ENCODE measurements around the gene SCAF1.
"Not testable (repeated sequence)": the region's sequence is repeated elsewhere in the genome, so short reads cannot be mapped to it uniquely, and the experiment has no call there.

The SCAF1 gene

GRCh38 chr19:49616945-49617344 is 25.1 kb upstream of the SCAF1 start:
- no peak for DNase-seq

GRCh38 chr19:49617860-49618259 is 24.1 kb upstream of the SCAF1 start:
- not testable (repeated sequence) for DNase-seq

GRCh38 chr19:49624967-49625910 is 16.8 kb upstream of the SCAF1 start:
- DNase-seq, result no peak

GRCh38 chr19:49626226-49626625 is 15.8 kb upstream of the SCAF1 start:
- no peak for DNase-seq

GRCh38 chr19:49629659-49630058 is 12.3 kb upstream of the SCAF1 start:
- DNase-seq, result no peak

GRCh38 chr19:49631014-49631588 is 10.9 kb upstream of the SCAF1 start:
- no peak for DNase-seq

- no peak for DNase-seq
Observed at GRCh38 chr19:49631610-49632192, 10.3 kb upstream of the SCAF1 start.

- no peak for DNase-seq
Observed at GRCh38 chr19:49632576-49632975, 9.4 kb upstream of the SCAF1 start.

- DNase-seq, result not testable (repeated sequence)
Observed at GRCh38 chr19:49633273-49633672, 8.7 kb upstream of the SCAF1 start.

- DNase-seq, result no peak
Observed at GRCh38 chr19:49635530-49636232, 6.3 kb upstream of the SCAF1 start.

GRCh38 chr19:49636233-49636932 is 5.6 kb upstream of the SCAF1 start:
- no peak for DNase-seq

GRCh38 chr19:49637821-49638738 is 3.9 kb upstream of the SCAF1 start:
- peak; percentile 59 for DNase-seq

- no peak for DNase-seq
Observed at GRCh38 chr19:49639401-49640112, 2.5 kb upstream of the SCAF1 start.

GRCh38 chr19:49640113-49640898 is 1.7 kb upstream of the SCAF1 start, which contains the start of gene RRAS:
Gene RRAS, minus strand, starts transcription at chr19:49640143. Its CDS starts 45 bp downstream, at chr19:49640098.
- DNase-seq, result peak; percentile 100

GRCh38 chr19:49642492-49643035 is 555 bp downstream of the SCAF1 start:
- DNase-seq, result peak; percentile 25

- peak; percentile 63 for DNase-seq
Observed at GRCh38 chr19:49643466-49643865, 1.5 kb downstream of the SCAF1 start.

GRCh38 chr19:49645592-49645991 is 3.6 kb downstream of the SCAF1 start:
- no peak for DNase-seq

GRCh38 chr19:49645995-49646394 is 4.0 kb downstream of the SCAF1 start:
- no peak for DNase-seq

- DNase-seq, result no peak
Observed at GRCh38 chr19:49646586-49646985, 4.6 kb downstream of the SCAF1 start.
